ENCODE data around the gene DOCK2. TPM values are rescaled to one million over a fixed set of nuclear protein-coding genes. Genes with fewer than 3 reads are reported as not detected.
A peak's percentile ranks its signal among the peaks of the same experiment; 100 is the strongest.
"Not testable (repeated sequence)": the region's sequence is repeated elsewhere in the genome, so short reads cannot be mapped to it uniquely, and the experiment has no call there.

DOCK2 gene
- total RNA-seq, 2 experiments from 2014 or later: 192 to 203 TPM

- H3K4me1 Mint-ChIP-seq (ENCODE audit: low read depth): peaks cover 4% of the 10 kb centered on the region
- H3K27ac Mint-ChIP-seq: no peak overlapping the region
- H3K27me3 Mint-ChIP-seq (ENCODE audit: low read depth): no peaks in the 10 kb centered on the region
- CTCF ChIA-PET: interaction anchor here (1.6 kb wide), 1 partner anchor 12 kb away, joined by 6 read pairs; no protein-coding TSS in a partner anchor
- peaks cover 53% of the 10 kb centered on the region for H3K36me3 Mint-ChIP-seq (ENCODE audit: low read depth)
- no peaks in the 10 kb centered on the region for H3K9me3 Mint-ChIP-seq
- H3K4me3 Mint-ChIP-seq: no peak overlapping the region
- no peak for DNase-seq
- intact Hi-C loops (cut with micrococcal nuclease): no loop called here
Observed at GRCh38 chr5:170082701-170083100, 445.6 kb downstream of the DOCK2 start.

GRCh38 chr5:170087168-170087817 lies 450.2 kb downstream of the DOCK2 start:
- CTCF ChIA-PET: interaction anchor here (1.7 kb wide), 1 partner anchor 16 kb away, joined by 4 read pairs; no protein-coding TSS in a partner anchor
- Mint-ChIP-seq H3K27ac (no peak overlapping the region), H3K27me3 (ENCODE audit: low read depth) (no peaks in the 10 kb centered on the region), H3K9me3 (no peaks in the 10 kb centered on the region), H3K4me1 (ENCODE audit: low read depth) (no peaks in the 10 kb centered on the region), H3K36me3 (ENCODE audit: low read depth) (peaks cover 22% of the 10 kb centered on the region), H3K4me3 (no peak overlapping the region)
- no peak for DNase-seq
- intact Hi-C loops (cut with micrococcal nuclease): no loop called here

GRCh38 chr5:170092455-170093101 lies 455.5 kb downstream of the DOCK2 start:
- H3K4me3 Mint-ChIP-seq: no peak overlapping the region
- intact Hi-C loops (cut with micrococcal nuclease): no loop called here
- no peak overlapping the region for H3K27ac Mint-ChIP-seq
- DNase-seq: no peak
- no peaks in the 10 kb centered on the region for H3K9me3 Mint-ChIP-seq
- H3K27me3 Mint-ChIP-seq (ENCODE audit: low read depth): no peaks in the 10 kb centered on the region
- H3K4me1 Mint-ChIP-seq (ENCODE audit: low read depth): no peaks in the 10 kb centered on the region
- no peaks in the 10 kb centered on the region for H3K36me3 Mint-ChIP-seq (ENCODE audit: low read depth)
- CTCF ChIA-PET: no interaction called here

GRCh38 chr5:170094329-170094728 lies 457.3 kb downstream of the DOCK2 start:
- CTCF ChIA-PET: interaction anchor here (0.6 kb wide), 2 partner anchors 9 to 132 kb away, joined by 3 read pairs; no protein-coding TSS in a partner anchor
- H3K9me3 Mint-ChIP-seq: not testable (repeated sequence)

GRCh38 chr5:170095646-170096045 lies 458.6 kb downstream of the DOCK2 start:
- no peaks in the 10 kb centered on the region for H3K4me1 Mint-ChIP-seq (ENCODE audit: low read depth)
- no peak overlapping the region for H3K27ac Mint-ChIP-seq
- H3K27me3 Mint-ChIP-seq (ENCODE audit: low read depth): no peaks in the 10 kb centered on the region
- H3K4me3 Mint-ChIP-seq: no peak overlapping the region
- H3K9me3 Mint-ChIP-seq: no peaks in the 10 kb centered on the region
- DNase-seq: no peak
- intact Hi-C loops (cut with micrococcal nuclease): no loop called here
- CTCF ChIA-PET: interaction anchor here (1.4 kb wide), 1 partner anchor 25 kb away, joined by 3 read pairs; no protein-coding TSS in a partner anchor
- H3K36me3 Mint-ChIP-seq (ENCODE audit: low read depth): no peaks in the 10 kb centered on the region

More at GRCh38 chr5:170094329-170094728, 457.3 kb downstream of the DOCK2 start:
- DNase-seq; H3K27ac Mint-ChIP-seq; H3K4me3 Mint-ChIP-seq; H3K36me3 Mint-ChIP-seq (ENCODE audit: low read depth); H3K4me1 Mint-ChIP-seq (ENCODE audit: low read depth); H3K27me3 Mint-ChIP-seq (ENCODE audit: low read depth); intact Hi-C loops (cut with micrococcal nuclease): not testable (repeated sequence)

GRCh38 chr5:170097934-170098333 lies 460.9 kb downstream of the DOCK2 start:
- DNase-seq: no peak
- CTCF ChIA-PET: interaction anchor here (1.1 kb wide), 2 partner anchors 40 to 98 kb away, joined by 3 to 4 read pairs; no protein-coding TSS in a partner anchor
- no peaks in the 10 kb centered on the region for H3K9me3 Mint-ChIP-seq
- H3K4me1 Mint-ChIP-seq (ENCODE audit: low read depth): no peaks in the 10 kb centered on the region
- H3K36me3 Mint-ChIP-seq (ENCODE audit: low read depth): no peaks in the 10 kb centered on the region
- no peaks in the 10 kb centered on the region for H3K27me3 Mint-ChIP-seq (ENCODE audit: low read depth)
- H3K4me3 Mint-ChIP-seq: no peak overlapping the region
- no peak overlapping the region for H3K27ac Mint-ChIP-seq
- intact Hi-C loops (cut with micrococcal nuclease): no loop called here

- no peak overlapping the region for H3K4me3 Mint-ChIP-seq
- H3K27ac Mint-ChIP-seq: no peak overlapping the region
- peak; percentile 88 for DNase-seq
- CTCF ChIA-PET: interaction anchor here (0.6 to 3.6 kb wide), 26 partner anchors 10 to 1725 kb away, joined by 3 to 32 read pairs (median 4); no protein-coding TSS in a partner anchor
- peaks cover 2% of the 10 kb centered on the region for H3K27me3 Mint-ChIP-seq (ENCODE audit: low read depth)
- H3K9me3 Mint-ChIP-seq: no peaks in the 10 kb centered on the region
- H3K36me3 Mint-ChIP-seq (ENCODE audit: low read depth): no peaks in the 10 kb centered on the region
- no peaks in the 10 kb centered on the region for H3K4me1 Mint-ChIP-seq (ENCODE audit: low read depth)
- intact Hi-C loops (cut with micrococcal nuclease): loop anchor here (1.0 to 5.0 kb wide), 6 partner anchors 84 to 532 kb away; no protein-coding TSS in a partner anchor
Observed at GRCh38 chr5:170100066-170100943, 463.2 kb downstream of the DOCK2 start.

- Mint-ChIP-seq H3K9me3 (no peaks in the 10 kb centered on the region), H3K36me3 (ENCODE audit: low read depth) (no peaks in the 10 kb centered on the region), H3K4me3 (no peak overlapping the region), H3K27me3 (ENCODE audit: low read depth) (peaks cover 6% of the 10 kb centered on the region), H3K4me1 (ENCODE audit: low read depth) (no peaks in the 10 kb centered on the region), H3K27ac (no peak overlapping the region)
- intact Hi-C loops (cut with micrococcal nuclease): loop anchor here (5.0 kb wide), 2 partner anchors 164 to 529 kb away; no protein-coding TSS in a partner anchor
- DNase-seq: no peak
- CTCF ChIA-PET: interaction anchor here (1.3 to 1.5 kb wide), 2 partner anchors 81 to 311 kb away, joined by 4 read pairs; no protein-coding TSS in a partner anchor
Observed at GRCh38 chr5:170103447-170103846, 466.4 kb downstream of the DOCK2 start.

- Mint-ChIP-seq H3K27ac (no peak overlapping the region), H3K27me3 (ENCODE audit: low read depth) (peaks cover 6% of the 10 kb centered on the region), H3K36me3 (ENCODE audit: low read depth) (no peaks in the 10 kb centered on the region), H3K4me1 (ENCODE audit: low read depth) (no peaks in the 10 kb centered on the region), H3K9me3 (no peaks in the 10 kb centered on the region), H3K4me3 (no peak overlapping the region)
- intact Hi-C loops (cut with micrococcal nuclease): loop anchor here (5.0 kb wide), 2 partner anchors 163 to 528 kb away; no protein-coding TSS in a partner anchor
- no peak for DNase-seq
- CTCF ChIA-PET: no interaction called here
Observed at GRCh38 chr5:170104299-170104698, 467.2 kb downstream of the DOCK2 start.

- Mint-ChIP-seq H3K4me3 (no peak overlapping the region), H3K27me3 (ENCODE audit: low read depth) (peaks cover 6% of the 10 kb centered on the region), H3K36me3 (ENCODE audit: low read depth) (no peaks in the 10 kb centered on the region), H3K4me1 (ENCODE audit: low read depth) (no peaks in the 10 kb centered on the region), H3K27ac (no peak overlapping the region), H3K9me3 (no peaks in the 10 kb centered on the region)
- no peak for DNase-seq
- CTCF ChIA-PET: no interaction called here
- intact Hi-C loops (cut with micrococcal nuclease): loop anchor here (5.0 kb wide), 2 partner anchors 163 to 528 kb away; no protein-coding TSS in a partner anchor
Observed at GRCh38 chr5:170104710-170105109, 467.6 kb downstream of the DOCK2 start.

- no peak within 1 kb of the TSS for H3K27ac Mint-ChIP-seq
- H3K9me3 Mint-ChIP-seq: no peaks in the 10 kb centered on the region
- peaks cover 6% of the 10 kb centered on the region for H3K27me3 Mint-ChIP-seq (ENCODE audit: low read depth)
- no peak within 1 kb of the TSS for H3K4me3 Mint-ChIP-seq
- intact Hi-C loops (cut with micrococcal nuclease): no loop called here
- no peaks in the 10 kb centered on the region for H3K36me3 Mint-ChIP-seq (ENCODE audit: low read depth)
- CTCF ChIA-PET: interaction anchor here (1.3 kb wide), 1 partner anchor 11 kb away, joined by 5 read pairs; no protein-coding TSS in a partner anchor
- DNase-seq: no peak
- H3K4me1 Mint-ChIP-seq (ENCODE audit: low read depth): no peaks in the 10 kb centered on the region
Observed at GRCh38 chr5:170105642-170106611, 468.9 kb downstream of the DOCK2 start, which contains the start of gene FOXI1. Gene FOXI1 (plus strand): TSS chr5:170105897. CDS start chr5:170105958, 61 bp downstream.
